GM12892 (cell line): ENCODE measurements around the gene OTUD4. TPM values are rescaled to one million over a fixed set of nuclear protein-coding genes. Genes with fewer than 3 reads are reported as not detected.
A peak's percentile ranks its signal among the peaks of the same experiment; 100 is the strongest.
"Not testable (repeated sequence)": the region's sequence is repeated elsewhere in the genome, so short reads cannot be mapped to it uniquely, and the experiment has no call there.

Experiments used
- DNase-seq: peaks from one replicate; pipeline ENCODE4 v3.0.0; 2011; ENCODE audit not compliant: insufficient read length
- FAIRE-seq: peaks from 2 replicates; lab custom pipeline; 2011; peaks lifted over from hg19 to GRCh38; lab: Jason Lieb, UNC
- POLR2A ChIP-seq: IDR thresholded peaks from 2 replicates; pipeline ENCODE4 v1.6.1; 2011; ENCODE audit warnings: low read depth, low read length, control low read depth
- POLR2AphosphoS5 ChIP-seq: IDR thresholded peaks from 2 replicates; pipeline ENCODE4 v1.6.1; 2011; ENCODE audit warnings: low read depth, low read length, control low read depth
- TAF1 ChIP-seq: IDR thresholded peaks from 2 replicates; pipeline ENCODE4 v1.6.1; 2011; ENCODE audit warnings: low read depth, mild to moderate bottlenecking, control low read depth, low read length, borderline replicate concordance
- polyA plus RNA-seq: library from polyadenylated mRNA; unstranded; fragments of >200 nt; gene quantifications from one replicate; pipeline ENCODE4 v1.2.1, GENCODE V29; 2012; ENCODE audit warnings: missing spikeins, inconsistent platforms; ENCODE audit not compliant: missing spikeins

Gene OTUD4
- polyA plus RNA-seq = 16.1 TPM

GRCh38 chr4:145180298-145181090 is at the start of gene OTUD4:
TSS of gene OTUD4 (minus strand) at chr4:145180589. CDS start at chr4:145179973, 616 bp downstream.
- peak; percentile 62; the same call in 1 of the 2 replicates for TF ChIP-seq POLR2A
- TF ChIP-seq TAF1 = no peak
- 0 out of 2 replicates have a peak, but pooled peaks have one; percentile 26 for TF ChIP-seq POLR2AphosphoS5
- DNase-seq (peak; percentile 70), FAIRE-seq (no peak)

- not testable (repeated sequence) for DNase-seq, FAIRE-seq
Observed at GRCh38 chr4:145223228-145223627, 42.8 kb upstream of the OTUD4 start.

DNA sequence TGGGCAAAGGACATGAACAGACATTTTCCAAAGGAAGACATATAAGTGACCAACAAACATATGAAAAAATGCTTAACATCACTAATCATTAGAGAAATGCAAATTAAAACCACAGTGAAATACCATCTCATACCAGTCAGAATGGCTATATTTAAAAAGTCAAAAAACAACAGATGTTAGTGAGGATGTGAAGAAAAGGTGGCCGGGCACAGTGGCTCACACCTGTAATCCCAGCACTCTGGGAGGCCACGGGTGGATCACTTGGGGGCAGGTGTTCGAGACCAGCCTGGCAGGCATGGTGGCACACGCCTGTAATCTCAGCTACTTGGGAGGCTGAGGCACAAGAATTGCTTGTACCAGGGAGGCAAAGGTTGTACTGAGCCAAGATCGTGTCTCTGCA is 41.1 kb upstream of the OTUD4 start:
- FAIRE-seq, DNase-seq: not testable (repeated sequence)

DNA sequence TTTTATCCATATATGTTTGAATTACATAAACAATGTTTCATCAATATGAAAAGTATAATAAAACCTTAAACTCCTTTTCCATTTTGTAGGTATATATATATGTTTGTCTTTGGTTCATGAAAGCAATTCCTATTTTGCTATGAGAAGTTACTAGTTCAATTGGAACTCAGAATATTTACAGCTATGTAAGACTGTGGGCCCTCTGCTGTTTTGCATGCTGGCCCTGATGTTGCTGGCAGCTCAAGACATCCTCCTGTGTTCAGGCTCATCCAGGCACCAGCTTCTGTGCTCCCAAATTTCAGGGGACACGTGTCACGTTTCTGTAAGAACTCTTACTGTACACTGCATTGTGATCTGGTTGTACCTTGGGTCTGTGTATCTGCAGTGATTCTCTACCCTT is 38.7 kb upstream of the OTUD4 start:
- no peak for TF ChIP-seq POLR2A
- no peak for TF ChIP-seq TAF1
- no peak for TF ChIP-seq POLR2AphosphoS5
- DNase-seq (no peak), FAIRE-seq (no peak)

- peak; percentile 87 for FAIRE-seq
- no peak for DNase-seq
- TF ChIP-seq TAF1 (no peak), POLR2AphosphoS5 (no peak), POLR2A (no peak)
Observed at GRCh38 chr4:145218251-145218650, 37.9 kb upstream of the OTUD4 start.

GRCh38 chr4:145217349-145217748 is 37.0 kb upstream of the OTUD4 start:
- TF ChIP-seq TAF1 (no peak), POLR2AphosphoS5 (no peak), POLR2A (no peak)
- no peak for DNase-seq
- FAIRE-seq = no peak

DNA sequence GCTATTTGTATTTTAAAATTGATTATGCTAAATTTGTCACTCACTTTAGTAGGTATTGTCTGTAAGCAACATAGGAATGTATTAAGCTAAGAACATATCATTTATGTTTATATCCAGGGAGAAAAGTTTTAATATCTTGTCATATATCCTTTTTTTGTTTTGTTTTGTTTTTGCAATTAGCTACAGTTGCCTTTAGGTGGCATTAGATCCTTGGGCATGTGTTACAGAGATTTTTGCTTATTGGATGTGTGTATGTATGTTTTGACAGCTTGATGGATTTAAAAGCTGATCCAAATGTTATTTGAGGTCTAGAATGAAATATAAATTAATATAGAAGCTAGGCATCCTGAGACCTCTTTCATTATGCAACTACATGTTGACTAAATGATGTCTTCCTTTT is 36.1 kb upstream of the OTUD4 start:
- TF ChIP-seq TAF1 (no peak), POLR2A (no peak), POLR2AphosphoS5 (no peak)
- no peak for DNase-seq
- peak; percentile 24 for FAIRE-seq

DNA sequence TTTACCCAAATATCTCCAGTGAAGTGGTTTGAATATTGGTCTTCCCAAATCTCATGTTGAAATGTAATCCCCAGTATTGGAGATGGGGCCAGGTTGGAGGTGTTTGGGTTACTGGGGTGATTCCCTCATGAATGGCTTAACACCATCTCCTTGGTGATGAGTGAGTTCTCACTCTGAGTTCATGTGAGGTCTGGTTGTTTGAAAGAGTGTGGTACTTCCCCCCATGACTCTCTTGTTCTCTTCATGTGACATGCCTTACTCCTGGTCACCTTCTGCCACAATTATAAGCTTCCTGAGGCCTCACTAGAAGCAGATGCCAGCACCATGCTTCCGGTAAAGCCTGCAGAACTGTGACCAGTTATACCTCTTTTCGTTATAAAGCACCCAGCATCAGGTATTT is 32.9 kb upstream of the OTUD4 start:
- TF ChIP-seq POLR2AphosphoS5 (no peak), POLR2A (no peak), TAF1 (no peak)
- no peak for FAIRE-seq

GRCh38 chr4:145207934-145208333 is 27.5 kb upstream of the OTUD4 start:
- DNase-seq = no peak
- FAIRE-seq = no peak
- TF ChIP-seq POLR2AphosphoS5 = no peak
- no peak for TF ChIP-seq TAF1
- no peak for TF ChIP-seq POLR2A

More for the DNA sequence above, 32.9 kb upstream of the OTUD4 start:
- DNase-seq = no peak

DNA sequence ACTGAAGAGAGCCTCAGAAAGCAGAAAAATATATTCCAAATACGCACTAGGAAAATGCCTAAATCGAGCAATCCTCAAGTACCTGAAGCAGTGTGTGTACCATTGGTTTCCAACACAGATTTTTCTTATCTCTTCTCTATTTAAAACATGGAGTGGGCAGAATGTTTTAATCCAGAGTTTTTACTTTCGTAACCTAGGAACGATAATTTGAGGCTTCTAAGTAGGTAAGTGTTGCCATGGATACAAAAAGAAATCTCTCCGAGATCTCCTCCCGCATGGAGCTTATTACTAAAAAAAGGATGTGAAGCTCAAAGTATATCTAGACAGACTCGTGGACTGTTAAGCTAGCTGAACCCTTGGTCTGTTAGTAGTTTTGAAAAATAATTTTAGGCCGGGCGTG is 23.0 kb upstream of the OTUD4 start:
- TF ChIP-seq POLR2A (no peak), TAF1 (no peak), POLR2AphosphoS5 (no peak)
- FAIRE-seq = no peak
- no peak for DNase-seq

DNA sequence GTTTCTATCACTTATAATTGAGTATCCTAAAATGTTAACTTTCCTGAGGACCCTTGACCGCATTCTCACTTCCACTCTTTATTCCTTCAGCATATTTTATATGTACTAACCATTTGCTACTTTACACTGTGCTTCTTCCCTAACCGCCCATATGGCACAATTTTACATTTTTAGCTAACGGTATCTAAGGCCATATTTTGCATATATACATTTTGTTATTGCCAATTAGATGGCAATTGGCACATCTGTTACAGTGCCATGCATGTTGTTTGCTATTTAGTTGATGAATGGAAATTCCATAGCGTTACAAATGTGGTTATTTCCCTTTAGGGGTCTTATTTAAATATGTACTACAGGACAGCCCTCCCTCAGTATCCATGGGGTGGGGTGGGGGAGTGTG is 20.0 kb upstream of the OTUD4 start:
- no peak for FAIRE-seq
- TF ChIP-seq TAF1 (no peak), POLR2AphosphoS5 (no peak), POLR2A (no peak)
- no peak for DNase-seq

- FAIRE-seq (no peak), DNase-seq (no peak)
- TF ChIP-seq POLR2AphosphoS5 = no peak
- TF ChIP-seq POLR2A = no peak
- TF ChIP-seq TAF1 = no peak
Observed at GRCh38 chr4:145199051-145199716, 18.8 kb upstream of the OTUD4 start.
